ENCODE data around the gene PPP1R26. TPM values are rescaled to one million over a fixed set of nuclear protein-coding genes. Genes with fewer than 3 reads are reported as not detected.
A peak's percentile ranks its signal among the peaks of the same experiment; 100 is the strongest.
"Not testable (repeated sequence)": the region's sequence is repeated elsewhere in the genome, so short reads cannot be mapped to it uniquely, and the experiment has no call there.

PPP1R26 gene
- total RNA-seq, 1 donor = 21.3 TPM

DNA sequence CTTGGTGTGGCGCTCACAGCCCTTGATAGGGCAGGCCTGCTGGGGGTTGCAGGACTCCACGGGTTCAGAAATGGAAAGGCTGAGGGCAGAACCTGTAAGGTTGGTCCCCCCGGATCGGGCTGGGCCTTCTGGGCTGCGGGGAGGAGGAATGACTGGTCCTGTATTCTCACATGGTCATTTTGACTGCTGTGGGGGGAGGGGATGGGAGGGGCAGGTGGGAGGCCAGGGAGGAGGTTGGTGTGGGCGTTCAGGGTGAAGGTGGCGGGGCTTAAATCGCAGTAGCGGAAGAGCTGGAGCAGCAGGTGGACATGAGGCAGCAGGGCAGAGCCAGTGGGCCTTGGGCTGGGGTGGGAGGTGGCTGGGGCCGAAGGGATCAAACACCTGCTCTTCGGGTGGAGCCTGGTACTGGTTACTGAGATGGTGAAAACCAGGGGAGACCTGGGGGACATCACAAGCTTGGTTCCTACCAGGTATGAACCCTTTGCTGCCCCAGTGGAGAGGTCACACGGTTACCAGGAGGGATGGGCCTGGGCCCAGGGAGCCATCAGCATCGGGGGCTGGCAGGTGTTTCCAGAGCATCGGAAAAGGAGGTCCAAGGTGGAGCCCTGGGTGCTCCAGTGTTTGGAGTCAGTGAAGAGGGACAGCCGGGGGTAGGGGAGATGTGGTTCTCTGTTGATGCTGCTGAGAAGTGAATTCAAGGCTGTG is 22.7 kb downstream of the PPP1R26 start:
- no peak for DNase-seq (ENCODE audit: low read depth in 2 of 3, low spot score in 2 of 3)

DNA sequence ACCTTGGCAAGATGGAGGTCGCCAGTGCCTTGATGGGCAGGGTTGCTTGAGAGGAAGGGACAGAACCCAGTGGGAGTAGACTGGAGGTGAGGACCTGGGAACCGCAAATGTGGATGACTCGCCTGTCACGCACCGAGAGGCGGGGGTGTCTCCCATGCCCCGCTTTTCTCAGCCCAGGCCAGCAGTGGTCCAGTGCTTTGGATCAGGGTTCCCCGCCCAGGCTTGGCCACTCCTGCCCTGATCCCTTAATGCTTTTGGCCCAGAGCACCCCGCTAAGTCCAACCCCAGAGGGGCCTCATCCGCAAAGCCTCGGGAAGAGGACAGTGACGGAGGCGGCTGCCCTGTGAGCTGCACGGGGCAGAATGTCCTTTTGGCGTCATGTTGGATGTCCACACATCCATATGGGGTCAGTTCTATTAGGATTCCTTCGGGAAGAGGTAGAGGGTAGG is 23.3 kb downstream of the PPP1R26 start:
- DNase-seq (ENCODE audit: low read depth in 2 of 3, low spot score in 2 of 3) = no peak

DNA sequence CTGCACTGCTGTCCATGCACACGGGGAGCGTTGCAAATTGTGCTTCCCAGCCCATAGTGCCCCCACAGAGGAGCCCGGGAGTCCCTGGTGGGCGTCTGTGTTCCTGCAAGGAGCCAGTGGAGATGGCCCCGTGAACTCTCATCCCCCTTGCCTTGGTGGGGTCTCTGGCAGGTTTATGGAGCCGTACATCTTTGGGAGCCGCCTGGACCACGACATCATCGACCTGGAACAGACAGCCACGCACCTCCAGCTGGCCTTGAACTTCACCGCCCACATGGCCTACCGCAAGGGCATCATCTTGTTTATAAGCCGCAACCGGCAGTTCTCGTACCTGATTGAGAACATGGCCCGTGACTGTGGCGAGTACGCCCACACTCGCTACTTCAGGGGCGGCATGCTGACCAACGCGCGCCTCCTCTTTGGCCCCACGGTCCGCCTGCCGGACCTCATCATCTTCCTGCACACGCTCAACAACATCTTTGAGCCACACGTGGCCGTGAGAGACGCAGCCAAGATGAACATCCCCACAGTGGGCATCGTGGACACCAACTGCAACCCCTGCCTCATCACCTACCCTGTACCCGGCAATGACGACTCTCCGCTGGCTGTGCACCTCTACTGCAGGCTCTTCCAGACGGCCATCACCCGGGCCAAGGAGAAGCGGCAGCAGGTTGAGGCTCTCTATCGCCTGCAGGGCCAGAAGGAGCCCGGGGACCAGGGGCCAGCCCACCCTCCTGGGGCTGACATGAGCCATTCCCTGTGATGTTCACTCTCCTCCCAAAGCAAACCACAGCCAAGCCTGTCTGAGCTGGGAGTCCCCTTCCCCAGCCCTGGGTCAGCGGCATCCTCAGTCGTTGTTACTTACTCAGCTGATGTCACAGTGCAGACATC is 24.0 kb downstream of the PPP1R26 start:
- no peak for DNase-seq (ENCODE audit: low read depth in 2 of 3, low spot score in 2 of 3)

DNA sequence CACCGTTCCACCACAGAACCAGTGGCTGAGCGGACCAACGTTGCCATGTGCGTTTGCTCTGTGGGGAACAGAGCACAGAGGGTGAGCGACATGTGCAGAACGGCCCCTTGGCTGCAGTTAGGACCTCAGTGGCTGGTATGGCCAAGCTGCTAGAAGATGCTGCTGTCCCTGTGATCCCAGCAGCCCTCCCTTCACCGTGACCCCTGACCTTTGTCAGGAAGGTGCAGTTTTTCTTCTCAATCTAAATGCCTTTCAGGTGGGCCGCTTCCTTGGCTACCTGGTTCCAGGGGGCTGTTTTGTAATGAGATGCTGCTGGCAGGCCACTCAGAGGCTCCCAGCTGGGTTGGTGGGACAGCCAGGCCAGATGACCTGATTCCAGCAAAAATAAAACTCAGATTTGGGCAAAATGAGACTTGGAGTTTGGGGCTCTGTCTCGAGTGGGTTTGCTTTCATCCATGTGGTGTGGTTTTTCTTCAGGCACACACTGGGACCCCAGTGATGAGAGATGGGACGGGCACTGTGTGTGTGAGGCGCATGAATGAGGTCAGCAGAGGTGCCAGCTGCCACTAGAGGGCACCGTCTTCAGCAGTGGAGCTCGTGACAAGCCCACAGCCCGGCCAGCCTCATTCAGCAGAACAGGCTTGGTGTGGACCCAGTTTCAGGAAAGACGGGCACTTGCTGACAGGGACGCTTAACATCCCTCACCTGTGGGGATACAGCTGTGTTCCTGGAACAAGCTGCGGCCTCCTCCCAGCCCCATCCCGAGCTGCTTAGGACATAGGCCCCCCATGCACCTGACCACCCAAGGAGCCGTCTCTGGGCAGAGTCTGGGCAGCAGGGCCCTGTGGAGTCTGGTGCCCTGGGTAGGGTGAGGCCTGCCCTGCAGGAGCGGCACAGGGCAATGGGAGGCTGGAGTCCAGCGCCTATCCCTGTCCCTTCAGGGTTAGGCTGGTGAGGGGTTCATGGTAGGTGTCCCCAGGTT is 25.0 kb downstream of the PPP1R26 start:
- DNase-seq (ENCODE audit: low read depth in 2 of 3, low spot score in 2 of 3) = peak in 2 of 3 donors; percentile 51 to 67

DNA sequence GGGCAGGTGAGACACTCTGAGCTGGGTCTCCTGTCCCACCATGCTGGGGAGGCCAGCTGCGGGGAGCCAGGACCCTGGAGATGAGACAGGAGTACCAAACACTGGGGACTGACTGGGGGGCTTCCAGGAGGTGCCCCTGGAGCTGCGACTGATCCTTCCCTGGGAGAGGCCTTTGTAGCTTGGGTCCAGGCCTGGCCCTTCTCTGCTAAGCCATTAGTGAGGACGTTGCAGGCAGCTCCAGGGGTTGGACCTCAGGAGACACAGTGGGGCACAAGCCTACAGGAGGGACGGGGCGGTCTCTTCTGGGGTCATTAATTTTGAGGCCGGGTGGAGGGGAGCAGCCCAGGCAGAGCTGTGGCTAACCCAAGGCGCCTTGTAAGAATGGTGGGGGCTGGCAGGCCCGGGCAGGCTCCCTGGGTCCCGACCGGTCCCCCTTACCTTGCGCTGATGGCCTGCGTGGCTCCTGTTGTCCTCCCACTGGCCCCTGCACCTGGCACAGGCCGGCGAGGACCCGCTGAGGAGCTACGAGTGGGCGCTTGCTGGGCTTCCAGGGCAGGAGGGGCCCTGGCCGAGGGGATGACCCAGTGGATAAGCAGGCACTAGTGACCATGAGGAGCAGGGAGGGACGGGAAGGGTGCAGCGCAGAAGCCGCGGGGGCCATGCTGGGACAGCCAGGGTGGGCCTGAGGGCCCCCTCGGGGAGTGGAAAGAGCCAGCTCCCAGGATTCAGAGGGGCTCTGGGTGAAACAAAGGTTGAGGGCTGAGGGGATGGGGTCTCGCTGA is 26.0 kb downstream of the PPP1R26 start:
- DNase-seq (ENCODE audit: low read depth in 2 of 3, low spot score in 2 of 3) = no peak

DNA sequence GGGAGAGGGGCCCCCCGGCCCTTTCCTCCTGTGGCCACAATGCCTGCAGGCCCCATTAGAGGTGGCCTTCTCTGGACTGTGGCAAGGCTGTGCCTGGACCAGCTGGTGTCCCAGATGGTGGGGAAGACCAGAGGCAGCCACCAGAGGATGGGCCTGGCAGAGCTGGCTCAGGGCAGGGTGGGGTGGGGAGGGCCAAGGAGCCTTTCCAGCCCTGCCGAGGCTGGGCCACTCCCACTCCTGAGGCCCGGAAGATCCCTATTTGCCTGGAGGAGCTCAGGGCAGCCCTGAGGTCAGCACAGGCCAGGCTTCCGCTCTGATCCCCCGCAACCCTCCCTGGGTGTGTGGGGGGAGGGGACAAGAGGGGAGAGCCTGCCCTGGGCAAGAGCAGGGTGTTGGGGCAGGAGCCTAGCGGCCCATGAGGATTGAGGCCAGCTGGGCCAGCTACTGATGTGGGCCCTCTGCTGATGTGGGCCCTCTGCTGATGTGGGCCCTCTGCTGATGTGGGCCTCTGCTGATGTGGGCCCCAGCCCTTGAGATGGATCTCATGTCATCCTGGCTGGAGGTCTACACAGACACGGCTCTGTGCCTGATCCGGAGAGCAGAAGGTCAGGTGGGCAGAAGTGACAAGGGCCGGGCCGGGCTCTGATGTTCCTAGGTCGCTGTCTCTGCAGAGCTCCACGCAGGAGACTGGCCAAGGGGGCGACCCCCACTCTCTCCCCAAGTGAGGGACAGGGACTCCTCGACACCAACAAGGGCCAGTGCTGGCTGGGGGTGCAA is 26.9 kb downstream of the PPP1R26 start:
- no peak for DNase-seq (ENCODE audit: low read depth in 2 of 3, low spot score in 2 of 3)

DNA sequence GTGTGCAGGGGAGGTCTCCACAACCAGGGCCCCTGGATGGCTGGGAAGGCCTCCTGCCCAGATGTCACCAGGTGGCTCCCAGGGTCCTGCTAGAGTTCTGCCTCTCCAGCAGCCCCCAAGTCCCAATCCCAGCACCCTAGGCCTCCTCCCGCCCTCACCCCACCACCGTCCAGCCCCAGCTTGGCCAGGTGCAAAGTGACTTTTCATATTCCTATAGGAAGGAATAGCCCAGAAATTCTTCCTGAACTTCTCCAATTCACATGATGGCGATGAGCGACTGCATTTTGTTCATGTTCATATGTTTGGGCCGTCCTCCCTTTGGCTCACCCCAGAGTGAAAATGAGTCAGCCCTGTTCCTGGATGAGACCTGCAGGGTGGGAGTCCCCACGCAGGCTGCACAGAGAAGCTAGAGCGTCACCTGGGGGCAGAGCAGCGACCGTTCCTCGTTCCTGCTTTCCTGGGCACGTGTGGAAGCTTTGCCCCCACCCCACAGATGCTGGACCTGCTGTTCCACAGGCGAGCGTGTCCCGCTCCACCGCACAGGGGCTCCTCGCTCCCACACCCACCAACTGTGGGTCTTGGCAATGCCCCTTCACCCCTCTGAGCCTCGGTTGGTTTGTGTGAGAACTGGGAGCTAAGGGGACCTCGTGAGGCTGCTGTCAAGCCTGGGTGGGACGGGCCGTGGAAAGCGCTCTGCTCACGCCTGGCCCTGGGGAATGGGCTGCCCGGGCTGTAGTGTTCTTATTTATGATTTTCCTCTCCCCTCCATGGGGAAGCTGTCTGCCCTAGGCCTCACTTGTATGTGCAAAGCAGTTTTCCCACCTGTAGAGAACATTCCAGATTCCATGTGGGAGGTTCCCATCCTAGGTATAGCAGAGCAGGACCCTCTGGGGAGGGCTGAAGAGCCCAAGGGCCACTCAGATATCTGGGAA is 27.8 kb downstream of the PPP1R26 start:
- DNase-seq (ENCODE audit: low read depth in 2 of 3, low spot score in 2 of 3) = no peak

DNA sequence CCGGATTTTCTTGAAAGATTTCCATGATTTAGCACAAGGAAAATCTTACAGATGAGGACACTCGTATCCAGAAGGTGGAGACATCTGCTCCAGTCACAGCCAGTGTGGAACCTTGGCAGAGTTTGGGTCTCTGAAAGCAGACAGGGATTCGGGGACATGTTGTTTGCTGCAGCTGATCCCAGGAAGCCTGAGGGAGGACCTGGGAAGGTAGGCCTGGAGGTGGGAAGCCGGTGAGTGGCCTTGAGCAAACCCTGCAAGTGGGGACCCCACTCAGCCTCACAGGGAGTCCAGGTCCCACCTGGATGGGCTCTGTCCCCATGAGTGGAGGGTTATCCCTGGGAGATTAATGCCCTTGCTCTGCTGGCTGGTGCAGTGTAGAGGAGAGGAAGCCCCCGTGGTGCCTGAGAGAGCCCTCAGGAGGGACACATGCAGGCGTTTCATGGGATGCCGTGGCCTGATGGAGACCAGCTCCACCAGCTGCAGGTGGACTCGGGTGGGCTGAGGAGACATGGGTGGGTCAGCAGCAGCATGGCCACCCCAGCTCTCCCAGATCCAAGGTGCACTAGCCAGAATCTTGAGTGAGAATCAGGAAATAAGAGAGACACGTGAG is 28.7 kb downstream of the PPP1R26 start:
- no peak for DNase-seq (ENCODE audit: low read depth in 2 of 3, low spot score in 2 of 3)

DNA sequence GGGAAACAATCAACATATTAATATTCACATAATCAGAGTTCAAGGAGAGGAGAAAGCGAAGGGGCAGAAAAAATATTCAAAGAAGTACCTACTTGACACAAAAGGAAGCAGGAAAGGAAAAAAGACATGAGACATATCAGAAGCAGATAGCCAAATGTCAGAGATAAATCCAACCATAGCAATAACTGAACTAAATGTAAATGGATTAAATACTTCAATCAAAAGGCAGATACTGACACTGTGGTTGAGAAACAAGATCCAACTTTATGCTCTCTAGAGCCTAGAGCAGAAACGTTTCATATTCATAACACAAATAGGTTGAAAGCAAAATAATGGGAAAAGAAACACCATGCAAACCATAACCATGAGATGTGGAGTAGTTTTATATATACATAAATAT is 29.9 kb downstream of the PPP1R26 start:
- no peak for DNase-seq (ENCODE audit: low read depth in 2 of 3, low spot score in 2 of 3)

DNA sequence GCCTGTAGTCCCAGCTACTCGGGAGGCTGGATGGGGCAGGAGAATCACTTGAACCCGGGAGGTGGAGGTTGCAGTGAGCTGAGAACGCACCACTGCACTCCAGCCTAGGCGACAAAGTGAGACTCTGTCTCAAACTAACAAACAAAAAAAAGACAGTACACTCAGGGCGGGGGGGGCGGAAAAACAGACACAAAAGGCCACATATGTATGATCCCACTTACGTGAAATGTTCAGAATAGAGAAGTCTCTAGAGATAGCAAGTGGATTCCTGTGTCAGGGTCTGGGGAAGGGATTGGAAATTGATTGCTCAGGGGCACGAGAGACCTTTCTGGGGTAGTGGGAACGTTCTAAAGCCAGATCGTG is 32.6 kb downstream of the PPP1R26 start:
- DNase-seq (ENCODE audit: low read depth in 2 of 3, low spot score in 2 of 3) = no peak

DNA sequence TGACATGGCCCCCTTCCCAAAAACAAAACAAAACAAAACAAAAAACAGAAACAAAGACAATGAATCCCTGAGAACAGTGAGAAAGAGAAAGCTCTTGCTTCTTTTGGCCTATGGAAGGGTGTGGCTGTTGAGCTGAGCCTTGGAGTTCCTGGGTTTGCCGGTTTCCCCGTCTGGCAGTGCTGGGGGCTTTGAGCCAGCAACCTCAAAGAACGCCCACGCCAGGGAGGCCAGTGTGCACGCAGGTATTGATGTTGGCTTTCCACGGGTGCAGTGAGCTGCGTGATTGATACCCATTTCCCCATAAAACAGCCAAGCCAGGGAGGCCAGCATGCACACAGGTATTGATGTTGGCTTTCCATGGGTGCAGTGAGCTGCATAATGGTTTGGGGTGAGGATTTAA is 33.3 kb downstream of the PPP1R26 start:
- no peak for DNase-seq (ENCODE audit: low read depth in 2 of 3, low spot score in 2 of 3)

DNA sequence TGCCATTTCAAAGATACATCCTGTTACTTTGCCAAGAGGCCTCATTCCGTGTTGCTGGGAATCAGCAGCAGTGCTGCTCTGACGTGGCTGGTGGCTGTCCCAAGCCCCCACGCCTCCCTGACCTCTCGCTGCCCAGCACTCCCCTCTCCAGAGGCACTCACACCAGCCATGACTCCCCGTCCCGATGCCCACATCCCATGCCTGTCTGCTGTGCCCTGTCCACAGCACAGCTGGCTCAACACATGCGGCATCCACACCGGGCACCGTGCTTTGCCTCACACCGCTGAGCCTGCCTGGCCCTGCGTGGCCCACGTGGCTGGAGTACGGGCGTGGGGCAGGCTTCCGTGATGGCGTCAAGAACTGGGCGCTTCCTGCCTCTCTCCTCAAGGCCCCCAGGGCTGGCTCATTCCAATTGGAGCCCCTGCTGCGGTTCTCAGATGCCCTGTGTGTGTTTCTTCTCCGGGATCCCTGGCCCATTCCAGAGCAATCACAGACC is 33.8 kb downstream of the PPP1R26 start:
- no peak for DNase-seq (ENCODE audit: low read depth in 2 of 3, low spot score in 2 of 3)

DNA sequence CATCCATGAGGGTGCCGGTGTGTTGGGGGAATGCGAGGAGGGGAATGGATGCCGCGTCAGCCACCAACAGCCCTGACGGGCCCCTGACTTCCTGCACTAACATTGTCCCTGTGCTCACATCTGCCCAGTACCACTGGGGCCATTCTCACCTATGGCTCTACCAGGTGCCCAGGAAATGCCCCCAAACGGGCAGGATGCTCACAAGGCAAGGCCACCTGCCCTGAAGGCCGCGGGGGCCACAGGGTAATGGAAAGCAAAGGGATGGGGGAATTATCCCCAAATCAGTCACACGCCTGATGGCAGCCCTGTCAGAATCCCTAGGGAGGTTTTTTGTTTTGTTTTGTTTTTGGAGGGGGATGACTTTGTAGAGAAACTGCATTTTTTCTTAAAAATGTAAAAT is 34.3 kb downstream of the PPP1R26 start:
- DNase-seq (ENCODE audit: low read depth in 2 of 3, low spot score in 2 of 3) = not testable (repeated sequence)

DNA sequence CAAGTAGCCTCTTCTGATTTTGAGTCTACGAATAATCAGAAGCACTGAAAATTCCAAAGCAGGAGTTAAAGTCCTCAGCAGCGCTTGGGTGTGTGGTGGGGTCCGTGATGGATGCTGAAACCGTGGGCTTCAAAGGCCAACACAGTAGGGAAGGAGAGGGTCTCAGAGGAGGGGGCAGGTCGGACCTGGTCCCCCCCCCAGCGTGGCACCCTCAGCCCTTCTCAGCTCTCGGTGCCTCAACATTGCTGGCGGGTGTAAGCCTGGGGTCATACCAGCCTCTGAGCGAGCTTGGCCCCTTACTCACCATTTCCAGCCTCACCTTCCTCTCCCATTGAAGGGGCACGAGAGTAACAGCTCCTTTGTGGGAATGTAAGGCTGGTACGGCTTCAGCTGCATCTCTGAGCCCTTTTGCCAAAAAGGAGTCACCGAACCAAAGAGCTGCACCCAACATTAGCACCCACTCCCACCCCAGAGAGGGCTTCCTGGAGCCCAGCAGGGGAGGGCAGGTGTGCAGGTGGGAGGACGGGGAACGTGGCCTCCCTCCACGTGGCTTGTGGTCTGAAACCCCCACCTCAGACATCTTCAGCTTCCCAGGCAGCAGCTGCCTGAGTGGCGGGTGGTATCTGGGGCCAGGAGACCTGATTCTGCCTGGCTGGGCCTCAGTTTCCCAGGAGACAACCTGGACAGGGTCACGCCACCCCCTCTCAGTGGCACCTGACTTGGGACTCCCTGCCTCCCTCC is 34.9 kb downstream of the PPP1R26 start:
- no peak for DNase-seq (ENCODE audit: low read depth in 2 of 3, low spot score in 2 of 3)

DNA sequence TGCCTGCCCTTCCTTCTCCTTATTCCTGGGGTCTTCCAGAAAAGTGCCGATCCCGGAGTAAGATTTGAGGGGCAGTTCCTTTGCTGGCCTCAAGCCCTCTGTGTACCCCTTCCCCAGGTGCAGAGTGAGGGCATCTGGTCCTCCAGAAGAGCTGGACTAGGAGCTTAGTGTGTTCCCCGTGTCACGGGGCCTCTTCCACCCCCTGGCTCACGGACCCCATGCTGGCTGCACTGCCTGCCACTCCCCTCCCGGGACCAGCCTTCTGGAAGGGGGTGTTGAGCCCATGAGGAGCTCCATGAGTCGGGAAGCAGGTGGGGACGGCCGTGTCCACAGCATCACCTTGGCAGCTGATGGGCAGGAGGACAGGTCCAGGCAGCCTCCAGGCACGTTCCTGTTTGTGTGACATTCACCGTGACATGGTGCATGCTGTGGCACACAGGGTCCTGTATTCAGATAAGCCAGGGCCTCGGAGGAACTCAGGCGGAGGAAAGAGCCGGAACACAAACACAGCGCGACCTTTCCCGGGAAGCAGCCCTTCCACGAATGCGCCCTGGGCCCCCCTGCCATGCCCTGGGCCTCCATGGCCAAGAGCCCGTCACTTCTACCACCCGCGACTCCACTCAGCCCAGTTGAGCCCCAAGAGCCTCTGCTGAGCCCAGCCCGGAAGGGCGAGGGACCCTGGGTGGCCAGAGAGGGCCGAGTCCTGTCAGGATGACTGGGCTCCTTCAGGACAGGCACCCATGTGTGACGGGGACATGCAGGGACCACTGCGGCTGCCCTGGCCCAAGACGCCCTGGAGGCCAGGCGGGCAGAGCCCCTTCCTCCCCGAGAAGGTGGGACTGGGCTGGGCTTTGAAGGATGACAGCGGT is 35.7 kb downstream of the PPP1R26 start:
- DNase-seq (ENCODE audit: low read depth in 2 of 3, low spot score in 2 of 3) = no peak
